SH-SY5Y (cell line): ENCODE results near the gene GBA3.

ENCODE experiments used
- GATA2 ChIP-seq: IDR thresholded peaks from 2 replicates; pipeline ENCODE4 v1.6.1; 2011; ENCODE audit warnings: mild to moderate bottlenecking, low read depth, low read length
- GATA3 ChIP-seq: IDR thresholded peaks from 2 replicates; pipeline ENCODE4 v1.6.1; 2011; ENCODE audit warnings: low read depth, mild to moderate bottlenecking, low read length, moderate library complexity

The GBA3 gene

GRCh38 chr4:22787753-22788375 lies 95.1 kb downstream of the GBA3 start:
- no peak for TF ChIP-seq GATA3
- no peak for TF ChIP-seq GATA2

GRCh38 chr4:22790631-22791030 lies 97.9 kb downstream of the GBA3 start:
- TF ChIP-seq GATA2, result no peak
- TF ChIP-seq GATA3, result no peak

DNA sequence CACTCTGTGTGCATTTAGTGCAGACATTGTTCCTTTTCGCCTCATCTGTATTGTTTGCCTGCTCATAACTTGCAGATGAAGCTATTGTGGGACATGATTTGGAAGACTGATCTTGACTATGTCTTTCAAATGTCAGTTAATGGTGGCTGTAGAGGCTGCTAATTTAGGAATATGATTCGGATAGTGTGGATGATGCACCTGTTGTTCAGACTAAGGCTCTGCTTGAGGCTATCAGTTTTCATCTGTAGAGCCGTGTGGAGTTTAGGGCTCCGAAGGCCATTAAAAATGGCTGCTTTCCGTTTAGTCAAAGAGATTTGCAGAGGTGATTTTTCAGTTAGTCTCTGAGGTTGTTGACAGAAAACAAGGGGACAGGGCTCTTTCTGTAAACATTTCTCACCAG lies 102.0 kb downstream of the GBA3 start:
- TF ChIP-seq GATA2 (no peak), GATA3 (no peak)

DNA sequence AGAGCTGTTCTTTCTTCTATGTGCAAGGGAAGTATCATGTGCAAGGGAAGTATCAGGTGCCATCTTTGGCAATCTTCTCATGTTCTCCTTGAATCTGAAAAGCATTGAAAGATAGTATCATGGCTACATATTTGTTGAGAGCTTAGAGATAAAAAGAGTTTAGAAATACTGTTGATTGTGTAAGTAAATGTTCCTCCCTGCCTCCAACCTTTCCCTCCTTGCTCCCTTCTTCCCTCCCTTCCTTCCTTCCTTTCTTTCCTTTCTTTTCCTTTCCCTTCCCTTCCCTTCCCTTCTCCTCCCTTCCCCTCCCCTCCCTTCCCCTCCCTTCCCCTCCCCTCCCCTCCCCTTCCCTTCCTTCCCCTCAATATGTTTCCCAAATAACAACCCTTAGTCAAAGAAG lies 108.7 kb downstream of the GBA3 start:
- no peak for TF ChIP-seq GATA3
- TF ChIP-seq GATA2, result no peak

GRCh38 chr4:22802876-22803275 lies 110.1 kb downstream of the GBA3 start:
- TF ChIP-seq GATA3 (no peak), GATA2 (no peak)

GRCh38 chr4:22803512-22803911 lies 110.8 kb downstream of the GBA3 start:
- TF ChIP-seq GATA3 (no peak), GATA2 (no peak)

GRCh38 chr4:22814906-22815305 lies 122.2 kb downstream of the GBA3 start:
- TF ChIP-seq GATA3, result no peak
- no peak for TF ChIP-seq GATA2

- TF ChIP-seq GATA2, result no peak
- TF ChIP-seq GATA3, result no peak
These were observed 131.4 kb downstream of the GBA3 start for GRCh38 chr4:22824091-22824490.

DNA sequence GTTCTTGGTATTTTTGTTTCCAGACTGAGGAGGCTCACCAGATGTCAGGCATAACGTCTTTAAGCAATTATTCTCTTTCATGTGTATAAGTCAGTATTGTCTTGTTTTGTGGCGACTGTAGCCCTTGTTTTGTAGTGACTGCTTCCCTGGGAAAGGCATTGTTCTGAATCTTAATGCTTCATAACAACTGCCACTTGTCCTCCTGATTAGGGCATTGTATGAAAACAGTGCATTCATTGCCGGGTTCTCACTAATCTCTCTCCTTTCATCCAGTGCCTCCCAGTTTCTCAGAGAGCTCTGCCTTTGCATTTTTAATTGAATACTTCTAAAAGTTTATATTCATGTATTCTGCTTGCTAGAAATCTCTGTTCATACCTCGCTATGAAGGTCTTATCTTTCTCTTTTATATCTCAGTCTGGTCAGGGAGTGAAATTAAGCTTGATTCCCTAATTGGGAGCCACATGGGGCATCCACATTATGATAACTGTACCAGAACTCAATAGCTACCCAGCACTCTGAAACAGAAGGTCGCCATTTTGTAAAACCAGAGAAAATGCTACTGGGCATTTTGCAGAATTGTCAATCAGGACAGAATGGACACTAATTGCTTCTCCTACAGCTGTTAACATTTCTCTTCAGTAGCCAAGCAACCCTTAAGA lies 149.8 kb downstream of the GBA3 start:
- no peak for TF ChIP-seq GATA3
- no peak for TF ChIP-seq GATA2

DNA sequence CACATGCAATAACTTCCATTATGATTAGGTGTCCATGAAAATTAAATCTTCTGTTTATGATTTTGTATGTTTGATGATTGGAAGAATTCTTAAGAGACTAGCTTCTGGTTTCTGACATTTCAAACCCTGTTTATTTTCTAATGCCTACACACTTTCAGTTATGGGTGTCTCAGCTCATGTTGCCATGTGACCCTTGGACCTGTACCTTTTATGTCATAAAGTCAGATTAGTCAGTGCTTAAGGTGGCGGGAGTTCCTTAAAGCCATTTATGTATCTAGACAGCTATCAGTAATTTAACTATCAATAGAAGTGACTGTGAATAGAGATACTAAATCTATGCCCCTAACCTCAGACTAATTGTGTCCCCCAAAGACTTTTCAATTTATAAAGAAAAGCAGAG lies 155.6 kb downstream of the GBA3 start:
- TF ChIP-seq GATA3, result no peak
- no peak for TF ChIP-seq GATA2

DNA sequence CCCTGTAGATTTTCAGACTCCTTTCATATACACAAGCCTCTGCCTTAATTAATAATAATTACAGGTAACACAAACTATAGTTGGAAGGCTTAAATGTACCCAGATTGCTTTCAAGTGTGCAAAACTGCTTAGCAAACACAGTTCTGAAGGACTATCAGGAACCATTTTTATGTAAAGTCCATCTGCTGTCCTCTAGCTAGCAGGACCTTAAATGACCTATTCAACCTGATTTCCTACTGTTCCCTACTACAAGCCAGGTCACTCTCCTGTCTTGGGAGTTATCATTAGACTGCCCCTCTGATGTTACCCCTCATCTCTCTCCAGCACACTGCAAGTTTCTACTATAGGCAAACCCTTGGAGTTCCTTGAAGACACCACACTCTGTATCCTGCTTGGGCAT lies 157.3 kb downstream of the GBA3 start:
- TF ChIP-seq GATA3 (no peak), GATA2 (no peak)

DNA sequence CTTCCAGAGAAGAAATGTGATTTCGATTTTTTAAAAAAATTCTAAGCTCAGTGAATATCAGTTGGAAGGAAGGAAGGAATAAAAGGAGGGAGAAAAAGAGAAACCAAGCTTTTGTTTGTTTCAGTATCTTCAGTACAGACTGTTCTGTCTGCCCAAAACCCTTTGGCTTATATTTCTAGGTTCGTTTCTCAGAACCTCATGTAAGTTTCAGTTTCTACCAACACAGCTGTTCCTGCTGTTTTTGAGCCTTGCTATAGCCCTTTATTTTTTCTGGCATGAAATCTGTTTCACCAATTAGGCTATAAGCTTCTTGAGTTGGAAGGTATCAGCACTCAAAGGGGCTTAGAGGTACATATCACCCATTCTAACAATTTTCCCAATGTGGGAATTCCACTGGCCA lies 157.9 kb downstream of the GBA3 start:
- TF ChIP-seq GATA2, result no peak
- no peak for TF ChIP-seq GATA3

DNA sequence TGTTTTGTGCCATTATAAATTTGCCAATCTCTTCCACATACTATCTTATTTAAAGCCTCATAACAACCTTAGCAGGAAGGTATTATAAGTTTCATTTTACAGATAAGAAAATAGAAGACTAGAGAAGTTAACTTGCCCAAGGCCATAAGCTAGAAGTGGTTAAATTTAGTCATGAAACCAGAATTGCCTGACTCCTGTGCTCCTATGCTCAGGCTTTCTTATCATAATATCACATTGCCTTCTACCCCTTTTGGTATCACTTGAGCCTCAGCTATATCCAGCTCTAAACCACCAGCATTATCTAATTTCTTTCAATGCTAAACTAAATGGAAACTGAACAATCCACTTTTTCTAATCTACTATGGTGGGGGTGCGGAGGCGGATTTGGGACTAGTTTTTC lies 164.7 kb downstream of the GBA3 start:
- TF ChIP-seq GATA3 (no peak), GATA2 (no peak)

- TF ChIP-seq GATA2, result no peak
- TF ChIP-seq GATA3, result no peak
These were observed 166.6 kb downstream of the GBA3 start for GRCh38 chr4:22859318-22859717.
